ENCODE data around the gene PRKCA.

DNA sequence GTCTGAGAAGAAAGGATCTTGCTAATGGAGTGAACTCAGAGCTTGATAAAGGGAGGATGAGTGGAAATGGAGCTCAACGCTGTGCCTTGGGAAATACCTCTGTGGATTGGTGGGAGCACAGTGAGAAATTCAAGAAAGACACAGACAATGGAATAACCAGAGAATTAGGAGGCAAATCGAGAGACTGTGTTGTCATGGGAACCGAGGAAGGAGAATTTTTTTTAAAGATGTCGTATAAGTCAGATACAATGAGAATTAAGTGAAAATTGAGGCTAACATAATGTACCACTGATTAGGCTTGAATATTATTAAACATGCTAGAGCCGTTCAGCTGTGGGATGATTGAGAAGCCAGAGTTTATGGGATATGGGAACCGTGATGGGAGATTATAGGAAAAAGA is 134.2 kb downstream of the PRKCA start:
- TF ChIP-seq POLR2A (IDR thresholded peaks at IDR 0.05; ENCODE audit: low read depth), result no peak
- TF ChIP-seq, protein P1, sequence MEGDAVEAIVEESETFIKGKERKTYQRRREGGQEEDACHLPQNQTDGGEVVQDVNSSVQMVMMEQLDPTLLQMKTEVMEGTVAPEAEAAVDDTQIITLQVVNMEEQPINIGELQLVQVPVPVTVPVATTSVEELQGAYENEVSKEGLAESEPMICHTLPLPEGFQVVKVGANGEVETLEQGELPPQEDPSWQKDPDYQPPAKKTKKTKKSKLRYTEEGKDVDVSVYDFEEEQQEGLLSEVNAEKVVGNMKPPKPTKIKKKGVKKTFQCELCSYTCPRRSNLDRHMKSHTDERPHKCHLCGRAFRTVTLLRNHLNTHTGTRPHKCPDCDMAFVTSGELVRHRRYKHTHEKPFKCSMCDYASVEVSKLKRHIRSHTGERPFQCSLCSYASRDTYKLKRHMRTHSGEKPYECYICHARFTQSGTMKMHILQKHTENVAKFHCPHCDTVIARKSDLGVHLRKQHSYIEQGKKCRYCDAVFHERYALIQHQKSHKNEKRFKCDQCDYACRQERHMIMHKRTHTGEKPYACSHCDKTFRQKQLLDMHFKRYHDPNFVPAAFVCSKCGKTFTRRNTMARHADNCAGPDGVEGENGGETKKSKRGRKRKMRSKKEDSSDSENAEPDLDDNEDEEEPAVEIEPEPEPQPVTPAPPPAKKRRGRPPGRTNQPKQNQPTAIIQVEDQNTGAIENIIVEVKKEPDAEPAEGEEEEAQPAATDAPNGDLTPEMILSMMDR (IDR thresholded peaks at IDR 0.05), result no peak
- TF ChIP-seq EP300 (IDR thresholded peaks at IDR 0.05), result no peak
- no peak for TF ChIP-seq POLR2AphosphoS5 (IDR thresholded peaks at IDR 0.05)
